Metanephros (tissue), 2 donors: Measurements from ENCODE around the gene GALNT9. TPM values are rescaled to one million over a fixed set of nuclear protein-coding genes. Genes with fewer than 3 reads are reported as not detected.

Experiments
- small RNA-seq: library from RNA; depleted of rRNA; stranded (forward); fragments of <200 nt; gene quantifications from one replicate; pipeline ENCODE3, GENCODE V24; 2014; ENCODE audit warnings: low replicate concordance
- total RNA-seq: library from RNA; depleted of rRNA; stranded (reverse); fragments of >200 nt; gene quantifications from one replicate; pipeline ENCODE4 v1.2.3, GENCODE V29; 2014

GALNT9 gene
- 12.0 TPM for total RNA-seq

DNA sequence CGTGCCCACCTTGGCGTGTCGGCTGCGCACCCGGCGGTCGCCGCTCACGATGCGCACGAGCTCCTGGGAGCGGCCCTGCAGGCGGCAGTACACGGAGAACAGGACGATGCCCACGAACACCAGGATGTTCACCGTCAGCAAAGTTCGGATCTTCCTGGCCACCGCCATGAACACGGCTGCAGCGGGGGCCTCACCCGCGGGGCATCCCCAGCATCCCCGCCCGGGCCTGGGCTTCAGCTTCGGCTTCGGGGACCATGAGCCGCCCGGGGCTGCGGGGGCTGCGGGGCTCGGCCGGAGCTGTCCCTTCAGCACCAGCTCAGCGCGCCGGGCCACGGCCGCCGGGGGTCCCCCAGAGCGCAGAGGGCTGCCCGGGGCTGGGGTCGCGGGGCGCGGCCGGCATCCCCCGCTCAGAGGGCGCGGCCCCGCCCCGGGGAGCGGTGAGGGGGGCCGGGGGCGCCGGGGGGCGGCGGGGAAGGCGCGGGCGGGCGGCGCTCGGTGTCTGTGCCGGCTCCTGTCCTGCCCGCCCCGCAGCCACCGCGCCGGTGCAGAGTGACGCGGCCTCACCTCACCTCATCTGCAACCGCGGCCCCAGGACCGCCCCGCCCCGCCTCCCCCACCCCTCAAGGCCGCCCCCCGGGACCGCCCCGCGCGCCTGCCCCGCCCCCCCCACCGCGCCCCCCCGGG lies at the start of gene GALNT9:
TSS of gene GALNT9 (minus strand) at position 554 of the 684 bp plus-strand sequence. CDS start at position 168, 386 bp downstream.

Small RNA genes within 50 kb of the gene (small RNA-seq; reads per million reads assigned to genes)
- not detected for gene AC138466.3

Other genes with a start within 250 kb of the GALNT9 start
- 15.7 TPM for gene DDX51, start 185.3 kb downstream of the GALNT9 start, total RNA-seq
- gene NOC4L, start 185.1 kb downstream of the GALNT9 start, total RNA-seq = 11.2 TPM
- 18.7 TPM for gene FBRSL1, start 160.6 kb upstream of the GALNT9 start, total RNA-seq